A549 (cell line): ENCODE data around the gene AGAP3.

Experiments
- ATOH8 ChIP-seq: fragments of 250-450 bp; sonication (Bioruptor Pico); IDR thresholded peaks from 2 replicates; pipeline ENCODE4 v1.5.0; 2020; ENCODE audit warnings: low read depth, mild to moderate bottlenecking, moderate library complexity
- CHD2 ChIP-seq: fragments of 150-350 bp; IDR thresholded peaks from 2 replicates; pipeline ENCODE4 v1.6.1; 2014; ENCODE audit warnings: low read length; ENCODE audit not compliant: partially characterized antibody
- CTCF ChIP-seq: fragments of >200 bp; sonication (Bioruptor Twin); formaldehyde crosslinking; IDR thresholded peaks from 3 replicates; pipeline ENCODE4 v1.5.1; 2016
- EP300 ChIP-seq, 2 experiments: fragments of >200 bp; sonication (Bioruptor Twin); formaldehyde crosslinking; IDR thresholded peaks; 2 replicates in 1 of 2; 3 replicates in 1 of 2; pipeline ENCODE4 v1.6.1; 2016 to 2017
- HEYL ChIP-seq: fragments of 250-450 bp; sonication (Bioruptor Pico); IDR thresholded peaks from 2 replicates; pipeline ENCODE4 v1.8.0; 2021; ENCODE audit warnings: mild to moderate bottlenecking, moderate library complexity
- JUNB ChIP-seq: fragments of >200 bp; sonication (Bioruptor Twin); formaldehyde crosslinking; IDR thresholded peaks from 2 replicates; pipeline ENCODE4 v1.6.1; 2016
- MYC ChIP-seq: IDR thresholded peaks from 2 replicates; pipeline ENCODE4 v1.6.1; 2012; ENCODE audit warnings: mild to moderate bottlenecking, inconsistent platforms, low read length, improper control_type of control experiment, borderline replicate concordance
- PBX3 ChIP-seq: IDR thresholded peaks from 2 replicates; pipeline ENCODE4 v1.6.1; 2012
- POLR2A ChIP-seq: IDR thresholded peaks from 2 replicates; pipeline ENCODE4 v1.6.1; 2012; ENCODE audit warnings: mild to moderate bottlenecking, low read length
- RAD21 ChIP-seq, 2 experiments: fragments of >200 bp in 1 of 2; sonication (Bioruptor Twin) in 1 of 2; formaldehyde crosslinking in 1 of 2; IDR thresholded peaks in 1 of 2; conservative IDR thresholded peaks in 1 of 2; 2 replicates in 1 of 2; 3 replicates in 1 of 2; pipeline ENCODE4 v1.6.1; 2012 to 2018; ENCODE audit warnings: inconsistent platforms in 1 of 2
- REST ChIP-seq: fragments of 200-600 bp; sonication (generic); IDR thresholded peaks from 2 replicates; pipeline ENCODE4 v1.6.1; 2016; ENCODE audit warnings: antibody characterized with exemption, mild to moderate bottlenecking, moderate library complexity
- SREBF2 ChIP-seq: fragments of 450-650 bp; IDR thresholded peaks from 2 replicates; pipeline ENCODE4 v1.6.1; 2014; ENCODE audit warnings: mild to moderate bottlenecking, moderate library complexity
- TFCP2L1 ChIP-seq: fragments of 250-450 bp; sonication (Bioruptor Pico); IDR thresholded peaks from 2 replicates; pipeline ENCODE4 v1.5.0; 2021; ENCODE audit warnings: mild to moderate bottlenecking

GRCh38 chr7:151125470-151125845 lies 39.2 kb downstream of the AGAP3 start:
- TF ChIP-seq CHD2 (no peak), TFCP2L1 (CRISPR knock-in tag) (no peak), MYC (no peak), CTCF (no peak), RAD21 (conservative IDR thresholded peaks at IDR 0.05 in 1 of 2, IDR thresholded peaks at IDR 0.05 in 1 of 2) (no peak), EP300 (IDR thresholded peaks at IDR 0.05) (no peak), POLR2A (no peak), REST (no peak), HEYL (no peak), PBX3 (no peak), JUNB (no peak), SREBF2 (no peak), ATOH8 (CRISPR knock-in tag) (no peak)
